H1 (cell line): ENCODE data around the gene MARCHF10. TPM values are rescaled to one million over a fixed set of nuclear protein-coding genes. Genes with fewer than 3 reads are reported as not detected.

Experiments
- CBX5 ChIP-seq: fragments of 300-800, 300-1000 bp; sonication (generic); IDR thresholded peaks from 2 replicates; pipeline ENCODE4 v1.7.1; 2016; ENCODE audit warnings: antibody characterized with exemption, low read length, low read depth
- JUN ChIP-seq: IDR thresholded peaks from 2 replicates; pipeline ENCODE4 v1.6.1; 2011; ENCODE audit warnings: low read depth, mild to moderate bottlenecking, improper control_type of control experiment, low read length
- MAFK ChIP-seq: IDR thresholded peaks from 2 replicates; pipeline ENCODE4 v1.6.1; 2012; ENCODE audit warnings: low read depth, mild to moderate bottlenecking, improper control_type of control experiment, low read length
- NANOG ChIP-seq: IDR thresholded peaks from 2 replicates; pipeline ENCODE4 v1.6.1; 2011; ENCODE audit warnings: low read length, low read depth, mild to moderate bottlenecking, inconsistent platforms; ENCODE audit not compliant: insufficient read depth, poor library complexity, severe bottlenecking
- RFX5 ChIP-seq: IDR thresholded peaks from 2 replicates; pipeline ENCODE4 v1.6.1; 2011; ENCODE audit warnings: low read depth, low read length, improper control_type of control experiment, borderline replicate concordance
- RNF2 ChIP-seq: fragments of 200-900, 300-1000 bp; sonication (generic); IDR thresholded peaks from 2 replicates; pipeline ENCODE4 v1.7.1; 2016; ENCODE audit warnings: borderline replicate concordance, low read depth, mild to moderate bottlenecking, antibody characterized with exemption, low read length; ENCODE audit not compliant: poor library complexity, severe bottlenecking; ENCODE audit errors: missing control alignments
- SAP30 ChIP-seq: fragments of 300-600 bp; sonication (generic); IDR thresholded peaks from 2 replicates; pipeline ENCODE4 v1.7.1; 2012; ENCODE audit warnings: low read length, moderate library complexity, mild to moderate bottlenecking, inconsistent platforms; ENCODE audit not compliant: insufficient read depth, insufficient replicate concordance
- SIN3A ChIP-seq, 2 experiments: IDR thresholded peaks in 1 of 2; conservative IDR thresholded peaks in 1 of 2; 2 replicates each; pipeline ENCODE4 v1.6.1; 2011 to 2012; ENCODE audit warnings: low read length in 2 of 2, improper control_type of control experiment in 1 of 2, low read depth in 1 of 2, mild to moderate bottlenecking in 1 of 2
- SRF ChIP-seq: IDR thresholded peaks from 2 replicates; pipeline ENCODE4 v1.6.1; 2011; ENCODE audit warnings: mild to moderate bottlenecking, low read depth, low read length, moderate library complexity
- polyA plus RNA-seq, 7 experiments: library from polyadenylated mRNA; depleted of rRNA in 3 of 7; stranded (reverse) in 5 of 7; unstranded in 2 of 7; fragments of >200 nt in 5 of 7; fragments of 200-250 nt in 2 of 7; gene quantifications; 1 replicate in 5 of 7; 2 replicates in 1 of 7; 4 replicates in 1 of 7; pipeline versions ENCODE4 v1.2.1 to v1.2.3, GENCODE V29; 2011 to 2013; ENCODE audit warnings: missing spikeins in 2 of 7, mixed read lengths in 2 of 7
- total RNA-seq: library from RNA; stranded (reverse); fragmentation: NEBNext Ultra II Directional; extraction: Animal tissue kit (Norgen Biotek cat#: 25700); gene quantifications from 2 replicates; pipeline ENCODE4 v1.2.1, GENCODE V29; 2021
- TF ChIP-seq, protein P1 (sequence below): fragments of 300-600 bp; sonication (generic); IDR thresholded peaks from 2 replicates; pipeline ENCODE4 v1.7.1; 2012; ENCODE audit warnings: low read length, moderate library complexity, mild to moderate bottlenecking, inconsistent platforms; ENCODE audit not compliant: insufficient replicate concordance

The MARCHF10 gene
- total and polyA plus RNA-seq, 2 of the 8 experiments (the other 6 are each of a cell fraction or from before 2014, with no cell fraction given) = 0.48 to 0.73 TPM

- TF ChIP-seq, protein P1, sequence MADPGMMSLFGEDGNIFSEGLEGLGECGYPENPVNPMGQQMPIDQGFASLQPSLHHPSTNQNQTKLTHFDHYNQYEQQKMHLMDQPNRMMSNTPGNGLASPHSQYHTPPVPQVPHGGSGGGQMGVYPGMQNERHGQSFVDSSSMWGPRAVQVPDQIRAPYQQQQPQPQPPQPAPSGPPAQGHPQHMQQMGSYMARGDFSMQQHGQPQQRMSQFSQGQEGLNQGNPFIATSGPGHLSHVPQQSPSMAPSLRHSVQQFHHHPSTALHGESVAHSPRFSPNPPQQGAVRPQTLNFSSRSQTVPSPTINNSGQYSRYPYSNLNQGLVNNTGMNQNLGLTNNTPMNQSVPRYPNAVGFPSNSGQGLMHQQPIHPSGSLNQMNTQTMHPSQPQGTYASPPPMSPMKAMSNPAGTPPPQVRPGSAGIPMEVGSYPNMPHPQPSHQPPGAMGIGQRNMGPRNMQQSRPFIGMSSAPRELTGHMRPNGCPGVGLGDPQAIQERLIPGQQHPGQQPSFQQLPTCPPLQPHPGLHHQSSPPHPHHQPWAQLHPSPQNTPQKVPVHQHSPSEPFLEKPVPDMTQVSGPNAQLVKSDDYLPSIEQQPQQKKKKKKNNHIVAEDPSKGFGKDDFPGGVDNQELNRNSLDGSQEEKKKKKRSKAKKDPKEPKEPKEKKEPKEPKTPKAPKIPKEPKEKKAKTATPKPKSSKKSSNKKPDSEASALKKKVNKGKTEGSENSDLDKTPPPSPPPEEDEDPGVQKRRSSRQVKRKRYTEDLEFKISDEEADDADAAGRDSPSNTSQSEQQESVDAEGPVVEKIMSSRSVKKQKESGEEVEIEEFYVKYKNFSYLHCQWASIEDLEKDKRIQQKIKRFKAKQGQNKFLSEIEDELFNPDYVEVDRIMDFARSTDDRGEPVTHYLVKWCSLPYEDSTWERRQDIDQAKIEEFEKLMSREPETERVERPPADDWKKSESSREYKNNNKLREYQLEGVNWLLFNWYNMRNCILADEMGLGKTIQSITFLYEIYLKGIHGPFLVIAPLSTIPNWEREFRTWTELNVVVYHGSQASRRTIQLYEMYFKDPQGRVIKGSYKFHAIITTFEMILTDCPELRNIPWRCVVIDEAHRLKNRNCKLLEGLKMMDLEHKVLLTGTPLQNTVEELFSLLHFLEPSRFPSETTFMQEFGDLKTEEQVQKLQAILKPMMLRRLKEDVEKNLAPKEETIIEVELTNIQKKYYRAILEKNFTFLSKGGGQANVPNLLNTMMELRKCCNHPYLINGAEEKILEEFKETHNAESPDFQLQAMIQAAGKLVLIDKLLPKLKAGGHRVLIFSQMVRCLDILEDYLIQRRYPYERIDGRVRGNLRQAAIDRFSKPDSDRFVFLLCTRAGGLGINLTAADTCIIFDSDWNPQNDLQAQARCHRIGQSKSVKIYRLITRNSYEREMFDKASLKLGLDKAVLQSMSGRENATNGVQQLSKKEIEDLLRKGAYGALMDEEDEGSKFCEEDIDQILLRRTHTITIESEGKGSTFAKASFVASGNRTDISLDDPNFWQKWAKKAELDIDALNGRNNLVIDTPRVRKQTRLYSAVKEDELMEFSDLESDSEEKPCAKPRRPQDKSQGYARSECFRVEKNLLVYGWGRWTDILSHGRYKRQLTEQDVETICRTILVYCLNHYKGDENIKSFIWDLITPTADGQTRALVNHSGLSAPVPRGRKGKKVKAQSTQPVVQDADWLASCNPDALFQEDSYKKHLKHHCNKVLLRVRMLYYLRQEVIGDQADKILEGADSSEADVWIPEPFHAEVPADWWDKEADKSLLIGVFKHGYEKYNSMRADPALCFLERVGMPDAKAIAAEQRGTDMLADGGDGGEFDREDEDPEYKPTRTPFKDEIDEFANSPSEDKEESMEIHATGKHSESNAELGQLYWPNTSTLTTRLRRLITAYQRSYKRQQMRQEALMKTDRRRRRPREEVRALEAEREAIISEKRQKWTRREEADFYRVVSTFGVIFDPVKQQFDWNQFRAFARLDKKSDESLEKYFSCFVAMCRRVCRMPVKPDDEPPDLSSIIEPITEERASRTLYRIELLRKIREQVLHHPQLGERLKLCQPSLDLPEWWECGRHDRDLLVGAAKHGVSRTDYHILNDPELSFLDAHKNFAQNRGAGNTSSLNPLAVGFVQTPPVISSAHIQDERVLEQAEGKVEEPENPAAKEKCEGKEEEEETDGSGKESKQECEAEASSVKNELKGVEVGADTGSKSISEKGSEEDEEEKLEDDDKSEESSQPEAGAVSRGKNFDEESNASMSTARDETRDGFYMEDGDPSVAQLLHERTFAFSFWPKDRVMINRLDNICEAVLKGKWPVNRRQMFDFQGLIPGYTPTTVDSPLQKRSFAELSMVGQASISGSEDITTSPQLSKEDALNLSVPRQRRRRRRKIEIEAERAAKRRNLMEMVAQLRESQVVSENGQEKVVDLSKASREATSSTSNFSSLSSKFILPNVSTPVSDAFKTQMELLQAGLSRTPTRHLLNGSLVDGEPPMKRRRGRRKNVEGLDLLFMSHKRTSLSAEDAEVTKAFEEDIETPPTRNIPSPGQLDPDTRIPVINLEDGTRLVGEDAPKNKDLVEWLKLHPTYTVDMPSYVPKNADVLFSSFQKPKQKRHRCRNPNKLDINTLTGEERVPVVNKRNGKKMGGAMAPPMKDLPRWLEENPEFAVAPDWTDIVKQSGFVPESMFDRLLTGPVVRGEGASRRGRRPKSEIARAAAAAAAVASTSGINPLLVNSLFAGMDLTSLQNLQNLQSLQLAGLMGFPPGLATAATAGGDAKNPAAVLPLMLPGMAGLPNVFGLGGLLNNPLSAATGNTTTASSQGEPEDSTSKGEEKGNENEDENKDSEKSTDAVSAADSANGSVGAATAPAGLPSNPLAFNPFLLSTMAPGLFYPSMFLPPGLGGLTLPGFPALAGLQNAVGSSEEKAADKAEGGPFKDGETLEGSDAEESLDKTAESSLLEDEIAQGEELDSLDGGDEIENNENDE = no peak
- no peak for TF ChIP-seq RNF2
- TF ChIP-seq JUN = no peak
- TF ChIP-seq SIN3A (conservative IDR thresholded peaks at IDR 0.05 in 1 of 2, IDR thresholded peaks at IDR 0.05 in 1 of 2; ENCODE audit: low read depth in 1 of 2, low read length in 2 of 2) = no peak
- TF ChIP-seq NANOG = no peak
- no peak for TF ChIP-seq RFX5
- no peak for TF ChIP-seq SAP30
- no peak for TF ChIP-seq MAFK
- no peak for TF ChIP-seq SRF
- TF ChIP-seq CBX5 = no peak
Measured at GRCh38 chr17:62676952-62677596, 131.0 kb downstream of the MARCHF10 start (continued).
